HFFc6 (cell line): ENCODE results near the gene MAPK9. TPM values are rescaled to one million over a fixed set of nuclear protein-coding genes. Genes with fewer than 3 reads are reported as not detected.
"Not testable (repeated sequence)": the region's sequence is repeated elsewhere in the genome, so short reads cannot be mapped to it uniquely, and the experiment has no call there.

Experiments used
- DNase-seq: peaks from one replicate; pipeline ENCODE4 v3.0.0-alpha.2; 2018
- H3K27ac Mint-ChIP-seq: 2 replicates; pipeline ENCODE4 v1.8.0; 2020; ENCODE audit warnings: mild to moderate bottlenecking, mixed read lengths
- H3K27me3 Mint-ChIP-seq: 2 replicates; pipeline ENCODE4 v1.8.0; 2021; ENCODE audit warnings: mild to moderate bottlenecking, moderate library complexity, mixed read lengths; ENCODE audit not compliant: insufficient read depth
- H3K36me3 Mint-ChIP-seq: 2 replicates; pipeline ENCODE4 v1.8.0; 2021; ENCODE audit warnings: low read depth, mixed read lengths
- H3K4me1 Mint-ChIP-seq: 2 replicates; pipeline ENCODE4 v1.8.0; 2020; ENCODE audit warnings: low read depth, mixed read lengths
- H3K4me3 Mint-ChIP-seq: 2 replicates; pipeline ENCODE4 v1.8.0; 2020; ENCODE audit warnings: mild to moderate bottlenecking, moderate library complexity, mixed read lengths
- H3K9me3 Mint-ChIP-seq: 2 replicates; pipeline ENCODE4 v1.8.0; 2020; ENCODE audit warnings: mild to moderate bottlenecking, mixed read lengths
- total RNA-seq, 6 experiments: library from RNA; stranded (reverse); fragmentation: NEBNext Ultra II Directional; extraction: Animal tissue kit (Norgen Biotek cat#: 25700); gene quantifications; 2 replicates in 1 of 6; 3 replicates in 5 of 6; pipeline ENCODE4 v1.2.3, GENCODE V29; 2021
- TF ChIP-seq, protein P1 (sequence below): fragments of 200-600 bp; sonication (generic); IDR thresholded peaks from 2 replicates; pipeline ENCODE4 v1.5.0; 2021; ENCODE audit warnings: antibody characterized with exemption, mild to moderate bottlenecking

The MAPK9 gene
- total RNA-seq, 6 experiments from 2014 or later: 30.3 to 35.8 (median 33.6) TPM

DNA sequence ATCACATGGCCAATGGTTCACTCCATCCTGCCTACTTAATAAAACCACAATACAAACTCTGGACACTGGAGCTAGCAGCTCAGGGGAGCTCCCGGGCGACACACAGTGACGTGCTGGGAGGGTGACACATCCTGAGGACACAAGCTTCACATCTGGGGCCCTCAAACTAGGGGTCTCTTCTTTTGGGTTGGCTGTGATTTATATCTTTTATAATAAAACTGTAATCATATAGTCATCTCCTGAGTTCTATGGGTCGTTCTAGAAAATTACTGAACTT is 12.1 kb upstream of the MAPK9 start:
- Mint-ChIP-seq H3K9me3 (no peaks in the 10 kb centered on the region), H3K27ac (no peak overlapping the region), H3K4me1 (no peaks in the 10 kb centered on the region), H3K4me3 (no peak overlapping the region), H3K36me3 (no peaks in the 10 kb centered on the region), H3K27me3 (peaks cover 7% of the 10 kb centered on the region)
- DNase-seq: no peak
- TF ChIP-seq, protein P1, sequence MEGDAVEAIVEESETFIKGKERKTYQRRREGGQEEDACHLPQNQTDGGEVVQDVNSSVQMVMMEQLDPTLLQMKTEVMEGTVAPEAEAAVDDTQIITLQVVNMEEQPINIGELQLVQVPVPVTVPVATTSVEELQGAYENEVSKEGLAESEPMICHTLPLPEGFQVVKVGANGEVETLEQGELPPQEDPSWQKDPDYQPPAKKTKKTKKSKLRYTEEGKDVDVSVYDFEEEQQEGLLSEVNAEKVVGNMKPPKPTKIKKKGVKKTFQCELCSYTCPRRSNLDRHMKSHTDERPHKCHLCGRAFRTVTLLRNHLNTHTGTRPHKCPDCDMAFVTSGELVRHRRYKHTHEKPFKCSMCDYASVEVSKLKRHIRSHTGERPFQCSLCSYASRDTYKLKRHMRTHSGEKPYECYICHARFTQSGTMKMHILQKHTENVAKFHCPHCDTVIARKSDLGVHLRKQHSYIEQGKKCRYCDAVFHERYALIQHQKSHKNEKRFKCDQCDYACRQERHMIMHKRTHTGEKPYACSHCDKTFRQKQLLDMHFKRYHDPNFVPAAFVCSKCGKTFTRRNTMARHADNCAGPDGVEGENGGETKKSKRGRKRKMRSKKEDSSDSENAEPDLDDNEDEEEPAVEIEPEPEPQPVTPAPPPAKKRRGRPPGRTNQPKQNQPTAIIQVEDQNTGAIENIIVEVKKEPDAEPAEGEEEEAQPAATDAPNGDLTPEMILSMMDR: no peak

DNA sequence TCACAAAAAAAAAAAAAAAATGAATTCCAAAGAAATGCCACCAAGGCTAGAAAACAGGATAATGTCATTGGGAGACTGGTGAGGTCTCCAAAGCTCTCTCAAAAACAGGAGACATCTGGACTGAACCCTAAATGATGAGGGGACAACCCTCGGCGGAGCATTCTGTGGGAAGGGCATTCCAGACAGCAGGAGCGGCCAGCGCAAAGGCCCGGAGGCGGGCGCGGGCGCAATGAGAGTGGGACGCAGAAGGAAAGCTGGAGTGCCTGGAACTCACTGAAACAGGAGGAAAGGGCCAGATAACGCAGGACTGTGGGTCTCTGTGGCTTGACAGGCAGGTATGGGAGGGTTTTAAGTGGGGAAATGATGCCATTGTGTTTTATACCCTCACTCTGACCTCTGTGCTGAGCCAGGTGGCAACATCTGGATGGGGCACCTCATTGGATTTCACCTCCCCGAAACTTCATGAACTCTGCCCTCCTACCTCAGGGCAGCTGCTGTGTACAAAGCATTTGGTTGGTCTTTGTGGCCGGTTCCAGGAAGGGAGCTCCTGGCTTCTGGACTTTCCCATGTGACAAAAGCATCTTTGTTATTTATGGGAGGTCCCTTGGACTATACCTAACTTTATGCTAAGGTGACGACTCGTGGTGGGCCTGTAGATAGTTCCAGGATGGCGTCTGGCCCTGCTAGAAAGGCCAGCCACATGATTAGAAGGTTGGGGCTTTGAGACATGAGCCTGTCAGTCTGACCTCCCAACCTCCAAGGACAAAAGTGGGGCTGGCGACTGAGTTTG is 11.5 kb upstream of the MAPK9 start:
- Mint-ChIP-seq H3K36me3 (no peaks in the 10 kb centered on the region), H3K27ac (no peak overlapping the region), H3K4me3 (no peak overlapping the region), H3K4me1 (no peaks in the 10 kb centered on the region), H3K9me3 (no peaks in the 10 kb centered on the region), H3K27me3 (peaks cover 7% of the 10 kb centered on the region)
- TF ChIP-seq, protein P1: no peak
- no peak for DNase-seq

DNA sequence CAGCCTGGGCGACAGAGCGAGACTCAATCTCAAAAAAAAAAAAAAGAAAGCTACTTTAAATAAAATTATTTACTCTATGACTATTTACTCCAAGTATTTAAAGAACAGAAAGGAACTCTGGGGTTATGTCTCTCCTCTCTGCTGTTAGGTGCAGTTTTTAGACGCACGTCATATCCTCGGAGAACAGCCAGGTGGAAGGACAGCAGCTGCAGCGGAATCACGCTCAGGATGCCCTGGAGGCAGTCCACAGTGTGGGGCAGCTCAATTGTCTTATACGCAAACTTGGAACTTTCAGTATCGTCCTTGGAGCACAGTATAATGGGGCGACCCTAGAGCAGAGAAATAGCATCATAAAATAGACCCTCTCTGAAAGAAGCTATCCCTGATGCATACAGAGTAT is 10.4 kb upstream of the MAPK9 start:
- H3K27ac Mint-ChIP-seq: no peak overlapping the region
- no peaks in the 10 kb centered on the region for H3K4me1 Mint-ChIP-seq
- peaks cover 6% of the 10 kb centered on the region for H3K27me3 Mint-ChIP-seq
- TF ChIP-seq, protein P1: no peak
- no peak for DNase-seq
- no peak overlapping the region for H3K4me3 Mint-ChIP-seq
- H3K36me3 Mint-ChIP-seq: no peaks in the 10 kb centered on the region
- no peaks in the 10 kb centered on the region for H3K9me3 Mint-ChIP-seq

GRCh38 chr5:180301253-180301652 is 9.4 kb upstream of the MAPK9 start:
- no peaks in the 10 kb centered on the region for H3K4me1 Mint-ChIP-seq
- DNase-seq: no peak
- H3K4me3 Mint-ChIP-seq: no peak overlapping the region
- H3K9me3 Mint-ChIP-seq: no peaks in the 10 kb centered on the region
- peaks cover 6% of the 10 kb centered on the region for H3K27me3 Mint-ChIP-seq
- no peak overlapping the region for H3K27ac Mint-ChIP-seq
- TF ChIP-seq, protein P1: no peak
- H3K36me3 Mint-ChIP-seq: no peaks in the 10 kb centered on the region

GRCh38 chr5:180299526-180299925 is 7.6 kb upstream of the MAPK9 start:
- TF ChIP-seq, protein P1: no peak
- Mint-ChIP-seq H3K4me1 (no peaks in the 10 kb centered on the region), H3K36me3 (no peaks in the 10 kb centered on the region), H3K27me3 (peaks cover 2% of the 10 kb centered on the region), H3K27ac (no peak overlapping the region), H3K4me3 (no peak overlapping the region), H3K9me3 (no peaks in the 10 kb centered on the region)
- DNase-seq: no peak

DNA sequence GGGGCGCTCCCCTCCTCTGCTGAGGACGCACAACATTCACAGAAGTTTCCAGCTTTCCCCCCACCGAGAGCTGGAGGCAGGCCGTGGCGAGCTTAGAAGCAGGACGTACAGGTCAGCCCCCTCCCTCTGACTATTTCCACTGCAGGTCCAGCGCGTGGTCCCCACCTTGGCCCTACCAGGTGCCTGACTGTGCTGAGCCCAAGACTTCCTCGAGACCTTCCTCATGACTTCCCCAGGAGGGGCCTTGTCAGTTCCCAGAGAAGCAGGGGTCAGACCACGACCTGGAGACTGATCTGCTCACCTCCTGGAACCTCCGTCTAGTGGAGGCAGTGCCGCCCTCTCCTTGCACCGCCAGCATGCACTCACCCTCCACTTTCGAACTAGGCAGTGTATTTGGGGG is 7.1 kb upstream of the MAPK9 start:
- not testable (repeated sequence) for H3K27me3 Mint-ChIP-seq, H3K4me3 Mint-ChIP-seq, H3K9me3 Mint-ChIP-seq, DNase-seq, H3K27ac Mint-ChIP-seq, H3K4me1 Mint-ChIP-seq, H3K36me3 Mint-ChIP-seq
